Psoas muscle (tissue), 8 donors: ENCODE data around the gene PEDS1. TPM values are rescaled to one million over a fixed set of nuclear protein-coding genes. Genes with fewer than 3 reads are reported as not detected.

ENCODE experiments used
- ATAC-seq, 4 donors: fragments of 200-7000 bp; cut with Tn5 transposase; one replicate each; pipeline ENCODE4 v1.9.1; 2020; ENCODE audit warnings: moderate library complexity in 3 of 4, mild to moderate bottlenecking in 2 of 4
- DNase-seq, 2 donors: peaks; one replicate each; pipeline ENCODE4 v3.0.0-alpha.2; 2020
- H3K27ac ChIP-seq: fragments of 200-600 bp; one replicate; pipeline ENCODE4 v1.8.0; 2022
- H3K27me3 ChIP-seq, 3 donors: fragments of 200-600 bp in 1 of 3; one replicate each; pipeline versions ENCODE4 v1.6.1 to v1.8.0; 2013 to 2022; ENCODE audit warnings: low read length in 2 of 3, mild to moderate bottlenecking in 2 of 3, moderate library complexity in 1 of 3; ENCODE audit not compliant: insufficient read depth in 3 of 3
- H3K36me3 ChIP-seq, 2 donors: fragments of 200-600 bp in 1 of 2; one replicate each; pipeline versions ENCODE4 v1.6.1 to v1.8.0; 2013 to 2022; ENCODE audit warnings: low read depth in 1 of 2, mild to moderate bottlenecking in 1 of 2, moderate library complexity in 1 of 2; ENCODE audit not compliant: insufficient read depth in 1 of 2
- H3K4me1 ChIP-seq: fragments of 200-600 bp; one replicate; pipeline ENCODE4 v1.8.0; 2022
- H3K4me3 ChIP-seq: fragments of 200-600 bp; one replicate; pipeline ENCODE4 v1.8.0; 2022; ENCODE audit warnings: mild to moderate bottlenecking
- H3K9me3 ChIP-seq: fragments of 200-600 bp; one replicate; pipeline ENCODE4 v1.8.0; 2022
- CTCF ChIP-seq: fragments of 200-600 bp; IDR thresholded peaks from one replicate; pipeline ENCODE4 v1.8.0; 2022; ENCODE audit warnings: antibody characterized with exemption
- WGBS, 3 donors: extraction: QIAGEN DNeasy Blood & Tissue Kit; methylation state at CpG; one replicate each; pipeline versions ENCODE4 v1.1.6 to v1.1.7; 2013; 5-methylcytosine and 5-hydroxymethylcytosine counted together
- intact Hi-C, 2 donors: fragments of 100-400 bp; cut with DNase I; formaldehyde crosslinking; loops; one replicate each; pipeline versions ENCODE4 v1.11.0 to v1.14.2; 2022
- polyA plus RNA-seq, 3 donors: library from polyadenylated mRNA; stranded (reverse); fragments of 200-250 nt; gene quantifications; one replicate each; pipeline ENCODE4 v1.2.3, GENCODE V29; 2013
- total RNA-seq, 4 donors: library from RNA; stranded (reverse); fragmentation: NEBNext Ultra II Directional in 2 of 4; extraction: Animal tissue kit (Norgen Biotek cat#: 25700) in 2 of 4; gene quantifications; one replicate each; pipeline versions ENCODE4 v1.2.1 to v1.2.4, GENCODE V29; 2021 to 2023
- donor health status: healthy with polysubstance abuse.
- donor health status: DM: no; HTN: no; CAD: no; lungs with moderate emphysema.
- donor health status: Bipolar disorder and iron deficiency.
- donor health status: healthy.
- donor health status: DM: yes; HTN: yes; CAD: no.
- donor health status: DM: no; HTN: no; CAD: no.
- donor health status: DM: no; HTN: no; CAD: no.
- donor health status: DM: yes; HTN: yes; CAD: no.

PEDS1 gene
- total and polyA plus RNA-seq, 7 donors = 17.5 to 59.2 (median 40.2) TPM

GRCh38 chr20:50188879-50189680 is 35.6 kb upstream of the PEDS1 start:
- TF ChIP-seq CTCF = no peak
- intact Hi-C loops = loop anchor here (2.0 to 10.0 kb wide), 5 partner anchors 193 to 556 kb away; no protein-coding TSS in a partner anchor
- H3K9me3 ChIP-seq = no peaks in the 10 kb centered on the region
- no peak overlapping the region for H3K4me3 ChIP-seq
- no peaks in the 10 kb centered on the region for H3K4me1 ChIP-seq
- H3K36me3 ChIP-seq = peaks cover 0 to 10% of the 10 kb centered on the region in 2 donors
- peak overlapping the region; percentile 97 for H3K27ac ChIP-seq
- H3K27me3 ChIP-seq = no peaks in the 10 kb centered on the region
- ATAC-seq (no peak), DNase-seq (peak in 1 of 2 donors; percentile 35)
- WGBS, 3 donors = 83 to 91% (median 84%) methylated on average over 18 of the region's 18 CpGs

GRCh38 chr20:50188287-50188688 is 34.8 kb upstream of the PEDS1 start:
- Histone ChIP-seq H3K36me3 (peaks cover 0 to 10% of the 10 kb centered on the region in 2 donors), H3K4me1 (no peaks in the 10 kb centered on the region), H3K27ac (peak overlapping the region; percentile 97), H3K9me3 (no peaks in the 10 kb centered on the region), H3K27me3 (no peaks in the 10 kb centered on the region), H3K4me3 (no peak overlapping the region)
- WGBS, 3 donors = 90 to 93% (median 91%) methylated on average over 6 of the region's 6 CpGs
- no peak for DNase-seq
- intact Hi-C loops = loop anchor here (2.0 to 10.0 kb wide), 5 partner anchors 194 to 557 kb away; no protein-coding TSS in a partner anchor
- no peak for ATAC-seq
- TF ChIP-seq CTCF = no peak

- TF ChIP-seq CTCF = no peak
Observed at GRCh38 chr20:50187403-50188051, 34.0 kb upstream of the PEDS1 start.

GRCh38 chr20:50186987-50187402 is 33.5 kb upstream of the PEDS1 start:
- Histone ChIP-seq H3K27ac (peak overlapping the region; percentile 66), H3K4me1 (no peaks in the 10 kb centered on the region), H3K27me3 (no peaks in the 10 kb centered on the region), H3K9me3 (no peaks in the 10 kb centered on the region), H3K36me3 (peaks cover 0 to 3% of the 10 kb centered on the region in 2 donors), H3K4me3 (no peak overlapping the region)
- intact Hi-C loops = loop anchor here (1.0 to 10.0 kb wide), 6 partner anchors 195 to 558 kb away; no protein-coding TSS in a partner anchor
- ATAC-seq = no peak
- TF ChIP-seq CTCF = no peak
- DNase-seq = no peak
- 60 to 68% (median 65%) methylated on average over 8 of the region's 8 CpGs for WGBS, 3 donors

More at GRCh38 chr20:50187403-50188051, 34.0 kb upstream of the PEDS1 start:
- intact Hi-C loops = loop anchor here (1.0 to 10.0 kb wide), 7 partner anchors 195 to 557 kb away; no protein-coding TSS in a partner anchor
- Histone ChIP-seq H3K27ac (peak overlapping the region; percentile 66), H3K27me3 (no peaks in the 10 kb centered on the region), H3K9me3 (no peaks in the 10 kb centered on the region), H3K4me1 (no peaks in the 10 kb centered on the region), H3K4me3 (no peak overlapping the region), H3K36me3 (peaks cover 0 to 4% of the 10 kb centered on the region in 2 donors)
- DNase-seq (peak in 1 of 2 donors; percentile 70), ATAC-seq (no peak)
- WGBS, 3 donors = 58 to 75% (median 65%) methylated on average over 12 of the region's 12 CpGs
